Forelimb muscle (tissue), 1 donor: ENCODE measurements around the gene NOS1AP. TPM values are rescaled to one million over a fixed set of nuclear protein-coding genes. Genes with fewer than 3 reads are reported as not detected.
"Not testable (repeated sequence)": the region's sequence is repeated elsewhere in the genome, so short reads cannot be mapped to it uniquely, and the experiment has no call there.

Experiments
- DNase-seq: peaks from one replicate; pipeline ENCODE4 v3.0.0-alpha.2; 2013; ENCODE audit warnings: low read depth
- polyA plus RNA-seq: library from polyadenylated mRNA; unstranded; fragments of 120-200 nt; gene quantifications from one replicate; pipeline ENCODE4 v1.2.1, GENCODE V29; 2013; ENCODE audit not compliant: insufficient read length

Gene NOS1AP
- polyA plus RNA-seq = 0.56 TPM

- peak; percentile 14 for DNase-seq
These were observed at the start of gene NOS1AP for GRCh38 chr1:162069334-162070093. NOS1AP (plus strand) TSS chr1:162069691; CDS start chr1:162070178, 487 bp downstream.

- DNase-seq = no peak
These were observed 49.3 kb upstream of the NOS1AP start for GRCh38 chr1:162020150-162020549.

- DNase-seq = no peak
These were observed 48.4 kb upstream of the NOS1AP start for GRCh38 chr1:162021124-162021523.

- no peak for DNase-seq
These were observed 46.9 kb upstream of the NOS1AP start for GRCh38 chr1:162022626-162023025.

GRCh38 chr1:162023181-162023546 is 46.3 kb upstream of the NOS1AP start:
- no peak for DNase-seq

- DNase-seq = no peak
These were observed 45.7 kb upstream of the NOS1AP start, which contains the start of gene OLFML2B for GRCh38 chr1:162023547-162024501. OLFML2B (minus strand) TSS chr1:162023869; CDS start chr1:162023430, 439 bp downstream.

- no peak for DNase-seq
These were observed 44.0 kb upstream of the NOS1AP start for GRCh38 chr1:162025541-162025940.

- DNase-seq = no peak
These were observed 42.6 kb upstream of the NOS1AP start for GRCh38 chr1:162026881-162027280.

- no peak for DNase-seq
These were observed 40.8 kb upstream of the NOS1AP start for GRCh38 chr1:162028726-162029125.

GRCh38 chr1:162029157-162029556 is 40.3 kb upstream of the NOS1AP start:
- DNase-seq = no peak

GRCh38 chr1:162030759-162031280 is 38.7 kb upstream of the NOS1AP start:
- DNase-seq = no peak

GRCh38 chr1:162033428-162033827 is 36.1 kb upstream of the NOS1AP start:
- DNase-seq = no peak

GRCh38 chr1:162035241-162035640 is 34.2 kb upstream of the NOS1AP start:
- DNase-seq = no peak

GRCh38 chr1:162036163-162036562 is 33.3 kb upstream of the NOS1AP start:
- no peak for DNase-seq

GRCh38 chr1:162038624-162039023 is 30.9 kb upstream of the NOS1AP start:
- DNase-seq = no peak

- no peak for DNase-seq
These were observed 29.5 kb upstream of the NOS1AP start for GRCh38 chr1:162040001-162040400.

- no peak for DNase-seq
These were observed 28.8 kb upstream of the NOS1AP start for GRCh38 chr1:162040657-162041056.

- no peak for DNase-seq
These were observed 27.1 kb upstream of the NOS1AP start for GRCh38 chr1:162042361-162042760.

- DNase-seq = no peak
These were observed 22.6 kb upstream of the NOS1AP start for GRCh38 chr1:162046921-162047320.

GRCh38 chr1:162053949-162054348 is 15.5 kb upstream of the NOS1AP start:
- DNase-seq = not testable (repeated sequence)

GRCh38 chr1:162055062-162055461 is 14.4 kb upstream of the NOS1AP start:
- no peak for DNase-seq

GRCh38 chr1:162056043-162056442 is 13.4 kb upstream of the NOS1AP start:
- DNase-seq = no peak
